CD4-positive, alpha-beta memory T cell (primary cell): ENCODE results near the gene GPR61. TPM values are rescaled to one million over a fixed set of nuclear protein-coding genes. Genes with fewer than 3 reads are reported as not detected.

Source experiments
- CTCF ChIA-PET: fragments of 350-600 bp; sonication (Branson Sonifier 250); formaldehyde crosslinking; loops from one replicate; lab custom pipeline; 2021; ENCODE audit warnings: inconsistent platforms; ENCODE audit not compliant: partially characterized antibody; lab: Charles Lee
- POLR2A ChIA-PET: fragments of 350-600 bp; sonication (Branson Sonifier 250); formaldehyde crosslinking; loops from one replicate; lab custom pipeline; 2021; ENCODE audit not compliant: partially characterized antibody; lab: Charles Lee
- DNase-seq, 5 donors: peaks; one replicate each; pipeline versions ENCODE4 v3.0.0 to v3.0.0-alpha.2; 2020 to 2022; ENCODE audit warnings: mixed read lengths in 1 of 5
- H3K27ac ChIP-seq: one replicate; pipeline ENCODE4 v1.7.0; 2013; ENCODE audit warnings: low read depth, low read length
- H3K27me3 ChIP-seq: 2 replicates; pipeline ENCODE4 v1.7.0; 2013; ENCODE audit warnings: mild to moderate bottlenecking, low read length, moderate library complexity; ENCODE audit not compliant: insufficient read depth
- H3K36me3 ChIP-seq: 2 replicates; pipeline ENCODE4 v1.7.0; 2013; ENCODE audit warnings: mild to moderate bottlenecking, low read length, moderate library complexity; ENCODE audit not compliant: insufficient read depth
- H3K4me1 ChIP-seq: 2 replicates; pipeline ENCODE4 v1.7.0; 2013; ENCODE audit warnings: mild to moderate bottlenecking, low read length, moderate library complexity; ENCODE audit not compliant: insufficient read depth
- H3K4me3 ChIP-seq, 2 donors: one replicate each; pipeline ENCODE4 v1.7.0; 2013; ENCODE audit warnings: low read length in 2 of 2, mild to moderate bottlenecking in 1 of 2
- H3K9me3 ChIP-seq, 2 donors: one replicate each; pipeline ENCODE4 v1.7.0; 2013; ENCODE audit warnings: low read length in 2 of 2, control low read depth in 1 of 2; ENCODE audit not compliant: control insufficient read depth in 1 of 2
- H3K27ac Mint-ChIP-seq, 7 donors: one replicate each; pipeline ENCODE4 v1.8.0; 2020 to 2021; ENCODE audit warnings: mixed read lengths in 7 of 7, mild to moderate bottlenecking in 6 of 7, inconsistent platforms in 3 of 7, moderate library complexity in 3 of 7
- H3K27me3 Mint-ChIP-seq, 2 donors: one replicate each; pipeline ENCODE4 v1.8.0; 2020 to 2021; ENCODE audit warnings: mixed read lengths in 2 of 2
- H3K36me3 Mint-ChIP-seq, 2 donors: one replicate each; pipeline ENCODE4 v1.8.0; 2020 to 2021; ENCODE audit warnings: mixed read lengths in 2 of 2, inconsistent platforms in 1 of 2, mild to moderate bottlenecking in 1 of 2
- H3K4me1 Mint-ChIP-seq, 4 donors: one replicate each; pipeline ENCODE4 v1.8.0; 2020 to 2021; ENCODE audit warnings: mixed read lengths in 4 of 4, mild to moderate bottlenecking in 1 of 4
- H3K4me3 Mint-ChIP-seq, 8 donors: one replicate each; pipeline ENCODE4 v1.8.0; 2020 to 2021; ENCODE audit warnings: mixed read lengths in 8 of 8, mild to moderate bottlenecking in 7 of 8, moderate library complexity in 6 of 8, inconsistent platforms in 3 of 8
- H3K9me3 Mint-ChIP-seq, 8 donors: one replicate each; pipeline ENCODE4 v1.8.0; 2020 to 2021; ENCODE audit warnings: mixed read lengths in 8 of 8, mild to moderate bottlenecking in 5 of 8, inconsistent platforms in 3 of 8, moderate library complexity in 1 of 8
- intact Hi-C: fragments of 100-400 bp; cut with micrococcal nuclease; formaldehyde crosslinking; loops from one replicate; pipeline ENCODE4 v1.15.1; 2023
- polyA plus RNA-seq, 2 donors: library from polyadenylated mRNA; unstranded; fragments of 300-500 nt; fragmentation: Illumina TruSeq; gene quantifications; one replicate each; pipeline ENCODE4 v1.2.3, GENCODE V29; 2021
- total RNA-seq, 2 experiments: library from RNA; stranded (reverse); gene quantifications; one replicate each; pipeline ENCODE4 v1.2.3, GENCODE V29; 2021

Gene GPR61
- total and polyA plus RNA-seq, 4 experiments from 2014 or later: 0.35 to 0.84 (median 0.53) TPM; not detected in 1

DNA sequence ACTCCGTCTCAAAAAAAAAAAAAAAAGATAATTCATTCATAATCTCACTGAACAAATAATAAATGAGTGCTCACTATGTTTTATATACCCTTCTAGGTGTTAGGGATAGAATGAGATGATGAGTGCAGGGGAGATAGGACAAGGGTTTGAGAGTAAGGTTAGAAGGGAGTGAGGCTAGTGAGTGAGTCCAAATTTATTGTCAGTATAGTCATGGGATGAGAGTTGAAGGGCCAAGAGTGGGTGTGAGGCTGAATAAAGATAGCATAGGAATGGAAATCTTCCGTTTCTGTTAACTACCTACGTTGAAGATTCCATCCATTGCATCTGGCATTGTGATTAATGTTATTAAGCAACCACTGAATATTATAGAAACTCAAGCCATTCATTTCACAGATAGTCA, 25.6 kb downstream of the GPR61 start:
- Mint-ChIP-seq H3K4me1 (peaks cover 46 to 72% (median 53%) of the 10 kb centered on the region in 4 donors), H3K36me3 (no peaks in the 10 kb centered on the region), H3K27me3 (no peaks in the 10 kb centered on the region), H3K9me3 (no peaks in the 10 kb centered on the region), H3K27ac (peak overlapping the region in 2 of 7 donors; percentile 5), H3K4me3 (no peak overlapping the region)
- ChIA-PET CTCF (interaction anchor here (0.6 to 2.4 kb wide), 4 partner anchors 15 to 251 kb away, joined by 3 to 6 read pairs (median 4); no protein-coding TSS in a partner anchor), POLR2A (interaction anchor here (1.4 kb wide), 1 partner anchor 17 kb away, joined by 6 read pairs; the partner anchor contains the start of gene GNAI3)
- no peaks in the 10 kb centered on the region for H3K27me3 ChIP-seq
- H3K4me1 ChIP-seq: peaks cover 76% of the 10 kb centered on the region
- H3K4me3 ChIP-seq: no peak overlapping the region
- no peaks in the 10 kb centered on the region for H3K36me3 ChIP-seq
- no peaks in the 10 kb centered on the region for H3K9me3 ChIP-seq
- DNase-seq: no peak
- no peak overlapping the region for H3K27ac ChIP-seq
- intact Hi-C loops: loop anchor here (5.0 kb wide), 1 partner anchor 37 kb away; no protein-coding TSS in a partner anchor

- H3K9me3 ChIP-seq: no peaks in the 10 kb centered on the region
- H3K27ac ChIP-seq: no peak overlapping the region
- no peaks in the 10 kb centered on the region for H3K36me3 Mint-ChIP-seq
- peaks cover 64% of the 10 kb centered on the region for H3K4me1 ChIP-seq
- intact Hi-C loops: loop anchor here (5.0 kb wide), 1 partner anchor 35 kb away; no protein-coding TSS in a partner anchor
- H3K4me1 Mint-ChIP-seq: peaks cover 32 to 55% (median 38%) of the 10 kb centered on the region in 4 donors
- no peaks in the 10 kb centered on the region for H3K36me3 ChIP-seq
- no peaks in the 10 kb centered on the region for H3K27me3 ChIP-seq
- peak overlapping the region in 6 of 7 donors; percentile 5 to 54 (median 24) for H3K27ac Mint-ChIP-seq
- no peak for DNase-seq
- H3K4me3 ChIP-seq: no peak overlapping the region
- H3K9me3 Mint-ChIP-seq: no peaks in the 10 kb centered on the region
- H3K27me3 Mint-ChIP-seq: no peaks in the 10 kb centered on the region
- POLR2A ChIA-PET: no interaction called here
- no peak overlapping the region for H3K4me3 Mint-ChIP-seq
- CTCF ChIA-PET: no interaction called here
Measured at GRCh38 chr1:109566982-109567381, 27.3 kb downstream of the GPR61 start.

DNA sequence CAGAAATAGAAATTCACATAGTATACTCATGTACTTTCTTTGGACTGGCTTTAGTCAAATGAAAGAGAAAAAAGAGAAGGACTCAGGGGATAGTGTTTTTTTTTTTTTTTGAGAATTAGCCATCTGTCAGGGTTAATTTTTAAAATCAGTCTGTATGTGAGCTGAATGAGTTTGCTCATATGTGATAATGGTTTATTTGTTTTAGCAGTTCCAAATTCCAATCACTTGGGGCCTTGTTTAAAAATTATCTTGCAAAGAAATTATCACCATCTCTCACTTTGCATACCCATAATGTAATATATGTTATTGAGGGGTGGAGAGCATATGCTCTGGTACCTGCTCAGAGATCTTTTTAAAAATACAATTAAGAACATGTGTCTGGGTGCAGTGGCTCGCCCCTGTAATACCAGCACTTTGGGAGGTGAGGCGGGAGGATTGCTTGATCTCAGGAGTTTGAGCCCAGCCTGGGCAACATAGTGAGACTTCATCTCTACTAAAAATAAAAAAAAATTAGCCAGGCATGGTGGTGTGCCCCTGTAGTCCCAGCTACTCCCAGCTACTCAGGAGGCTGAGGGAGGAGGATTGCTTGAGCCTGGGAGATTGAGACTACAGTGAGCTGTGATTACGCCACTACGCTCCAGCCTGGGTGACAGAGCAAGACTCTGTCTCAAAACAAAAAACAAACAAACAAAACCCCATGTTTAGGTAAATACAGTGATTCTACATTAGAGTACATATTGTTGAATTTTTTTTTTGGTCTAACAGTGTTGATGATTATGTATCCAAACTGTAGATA, 28.4 kb downstream of the GPR61 start:
- Mint-ChIP-seq H3K27me3 (no peaks in the 10 kb centered on the region), H3K4me1 (peaks cover 38 to 55% (median 40%) of the 10 kb centered on the region in 4 donors), H3K4me3 (peak overlapping the region in 1 of 8 donors; percentile 13), H3K9me3 (no peaks in the 10 kb centered on the region), H3K36me3 (peaks cover 0 to 3% of the 10 kb centered on the region in 2 donors), H3K27ac (peak overlapping the region in 4 of 7 donors; percentile 21 to 47 (median 30))
- Histone ChIP-seq H3K4me3 (no peak overlapping the region), H3K36me3 (no peaks in the 10 kb centered on the region), H3K9me3 (no peaks in the 10 kb centered on the region), H3K27me3 (no peaks in the 10 kb centered on the region), H3K27ac (no peak overlapping the region), H3K4me1 (peaks cover 54% of the 10 kb centered on the region)
- ChIA-PET CTCF (no interaction called here), POLR2A (interaction anchor here (0.6 kb wide), 1 partner anchor 44 kb away, joined by 4 read pairs; no protein-coding TSS in a partner anchor)
- DNase-seq: no peak
- intact Hi-C loops: loop anchor here (5.0 kb wide), 1 partner anchor 34 kb away; no protein-coding TSS in a partner anchor

DNA sequence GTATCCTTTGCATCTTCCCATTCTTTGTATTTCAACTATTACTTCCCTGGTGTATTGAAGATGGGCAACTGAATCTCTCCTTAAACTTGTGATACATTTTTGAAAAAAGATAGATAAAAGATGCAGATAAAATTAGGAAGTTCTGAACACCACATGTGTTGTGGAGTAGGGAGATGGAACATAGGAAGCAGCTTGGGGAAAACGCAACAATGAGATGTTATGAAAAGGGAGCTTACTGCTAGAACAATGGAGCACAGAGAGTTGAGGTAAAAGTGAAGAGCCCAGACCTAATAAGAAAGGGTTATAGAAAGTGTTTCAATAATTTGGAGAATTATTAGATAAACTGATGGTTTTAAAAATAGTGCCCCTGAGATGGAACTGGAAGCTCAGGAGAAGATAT, 29.7 kb downstream of the GPR61 start:
- no peaks in the 10 kb centered on the region for H3K9me3 Mint-ChIP-seq
- no peaks in the 10 kb centered on the region for H3K36me3 ChIP-seq
- intact Hi-C loops: loop anchor here (5.0 kb wide), 1 partner anchor 33 kb away; no protein-coding TSS in a partner anchor
- no peaks in the 10 kb centered on the region for H3K27me3 ChIP-seq
- no peak overlapping the region for H3K27ac ChIP-seq
- peaks cover 29 to 48% (median 35%) of the 10 kb centered on the region in 4 donors for H3K4me1 Mint-ChIP-seq
- peaks cover 42% of the 10 kb centered on the region for H3K4me1 ChIP-seq
- peaks cover 0 to 8% of the 10 kb centered on the region in 2 donors for H3K36me3 Mint-ChIP-seq
- ChIA-PET CTCF (interaction anchor here (0.7 to 1.0 kb wide), 2 partner anchors 71 to 208 kb away, joined by 3 read pairs; no protein-coding TSS in a partner anchor), POLR2A (interaction anchor here (0.5 to 1.0 kb wide), 2 partner anchors 17 to 21 kb away, joined by 3 read pairs; partner anchors contain the start of gene GNAI3)
- DNase-seq: no peak
- no peak overlapping the region for H3K4me3 ChIP-seq
- no peak overlapping the region for H3K4me3 Mint-ChIP-seq
- H3K27ac Mint-ChIP-seq: no peak overlapping the region
- no peaks in the 10 kb centered on the region for H3K27me3 Mint-ChIP-seq
- no peaks in the 10 kb centered on the region for H3K9me3 ChIP-seq

- DNase-seq: no peak
- no peaks in the 10 kb centered on the region for H3K9me3 Mint-ChIP-seq
- H3K27me3 ChIP-seq: no peaks in the 10 kb centered on the region
- intact Hi-C loops: no loop called here
- no peaks in the 10 kb centered on the region for H3K9me3 ChIP-seq
- no peak overlapping the region for H3K4me3 ChIP-seq
- CTCF ChIA-PET: interaction anchor here (1.0 to 2.8 kb wide), 3 partner anchors 20 to 70 kb away, joined by 3 to 12 read pairs (median 3); no protein-coding TSS in a partner anchor
- no peaks in the 10 kb centered on the region for H3K36me3 ChIP-seq
- peaks cover 18 to 40% (median 32%) of the 10 kb centered on the region in 4 donors for H3K4me1 Mint-ChIP-seq
- H3K27ac ChIP-seq: no peak overlapping the region
- no peak overlapping the region for H3K27ac Mint-ChIP-seq
- peaks cover 9 to 17% of the 10 kb centered on the region in 2 donors for H3K36me3 Mint-ChIP-seq
- peaks cover 35% of the 10 kb centered on the region for H3K4me1 ChIP-seq
- H3K4me3 Mint-ChIP-seq: no peak overlapping the region
- no peaks in the 10 kb centered on the region for H3K27me3 Mint-ChIP-seq
- POLR2A ChIA-PET: interaction anchor here (1.0 kb wide), 1 partner anchor 35 kb away, joined by 3 read pairs; no protein-coding TSS in a partner anchor
Measured at GRCh38 chr1:109570414-109570813, 30.7 kb downstream of the GPR61 start.

DNA sequence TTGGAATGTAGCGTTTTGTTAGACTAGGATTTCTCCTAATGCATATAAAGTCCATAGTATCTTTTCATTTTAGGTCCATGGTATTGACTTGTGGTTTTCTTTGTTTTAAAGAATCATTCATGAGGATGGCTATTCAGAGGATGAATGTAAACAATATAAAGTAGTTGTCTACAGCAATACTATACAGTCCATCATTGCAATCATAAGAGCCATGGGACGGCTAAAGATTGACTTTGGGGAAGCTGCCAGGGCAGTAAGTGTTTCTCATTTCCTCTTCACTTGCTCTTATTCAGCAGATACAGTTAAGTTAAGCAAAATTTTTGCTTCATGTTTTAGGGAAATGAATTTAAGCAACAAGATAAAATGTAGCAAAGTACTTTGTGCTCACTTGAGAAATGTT, 34.1 kb downstream of the GPR61 start:
- H3K27me3 ChIP-seq: no peaks in the 10 kb centered on the region
- no peaks in the 10 kb centered on the region for H3K36me3 ChIP-seq
- Mint-ChIP-seq H3K36me3 (peaks cover 26 to 36% of the 10 kb centered on the region in 2 donors), H3K4me3 (no peak overlapping the region), H3K9me3 (no peaks in the 10 kb centered on the region), H3K4me1 (peaks cover 9 to 15% (median 13%) of the 10 kb centered on the region in 4 donors), H3K27me3 (no peaks in the 10 kb centered on the region), H3K27ac (peak overlapping the region in 2 of 7 donors; percentile 8 to 42)
- H3K27ac ChIP-seq: no peak overlapping the region
- ChIA-PET POLR2A (interaction anchor here (1.3 kb wide), 1 partner anchor 25 kb away, joined by 3 read pairs; the partner anchor contains the start of gene GNAI3), CTCF (interaction anchor here (0.6 kb wide), 1 partner anchor 37 kb away, joined by 3 read pairs; no protein-coding TSS in a partner anchor)
- no peak for DNase-seq
- no peak overlapping the region for H3K4me3 ChIP-seq
- intact Hi-C loops: no loop called here
- peaks cover 17% of the 10 kb centered on the region for H3K4me1 ChIP-seq
- H3K9me3 ChIP-seq: no peaks in the 10 kb centered on the region
